Ascending aorta (tissue), 2 donors: ENCODE results near the gene VSIG2. TPM values are rescaled to one million over a fixed set of nuclear protein-coding genes. Genes with fewer than 3 reads are reported as not detected.
"Not testable (repeated sequence)": the region's sequence is repeated elsewhere in the genome, so short reads cannot be mapped to it uniquely, and the experiment has no call there.

Experiments
- DNase-seq, 2 donors: peaks; one replicate each; pipeline ENCODE4 v3.0.0-alpha.2; 2019; ENCODE audit warnings: low spot score in 2 of 2
- H3K27ac ChIP-seq, 2 donors: fragments of 200-600 bp; sonication (generic); one replicate each; pipeline ENCODE4 v1.5.1; 2016 to 2017; ENCODE audit warnings: mild to moderate bottlenecking in 1 of 2
- H3K27me3 ChIP-seq: fragments of 200-600 bp; sonication (generic); one replicate; pipeline ENCODE4 v1.5.1; 2017
- H3K36me3 ChIP-seq, 2 donors: fragments of 200-600 bp; sonication (generic); one replicate each; pipeline ENCODE4 v1.5.1; 2016
- H3K4me1 ChIP-seq, 2 donors: fragments of 200-600 bp; sonication (generic); one replicate each; pipeline ENCODE4 v1.5.1; 2016 to 2017; ENCODE audit warnings: mild to moderate bottlenecking in 1 of 2
- H3K4me3 ChIP-seq, 2 donors: fragments of 200-600 bp; sonication (generic); one replicate each; pipeline ENCODE4 v1.5.1; 2016 to 2017; ENCODE audit warnings: mild to moderate bottlenecking in 1 of 2
- H3K9me3 ChIP-seq, 2 donors: fragments of 200-600 bp; sonication (generic); one replicate each; pipeline ENCODE4 v1.5.1; 2016
- intact Hi-C: fragments of 100-400 bp; cut with DNase I; formaldehyde crosslinking; loops from one replicate; pipeline ENCODE4 v1.15.1; 2023
- total RNA-seq: library from RNA; depleted of rRNA; stranded (reverse); fragments of >200 nt; gene quantifications from one replicate; pipeline ENCODE4 v1.1.0, GENCODE V29; 2016
- TF ChIP-seq, protein P1 (sequence below), 3 experiments: fragments of 200-600 bp in 2 of 3; fragments of 450-650 bp in 1 of 3; sonication (generic) in 2 of 3; IDR thresholded peaks; one replicate each; pipeline ENCODE4 v1.5.1; 2016 to 2019; ENCODE audit warnings: antibody characterized with exemption in 3 of 3, mild to moderate bottlenecking in 1 of 3, moderate library complexity in 1 of 3

Gene VSIG2
- total RNA-seq, 1 donor from 2014 or later, result not detected

DNA sequence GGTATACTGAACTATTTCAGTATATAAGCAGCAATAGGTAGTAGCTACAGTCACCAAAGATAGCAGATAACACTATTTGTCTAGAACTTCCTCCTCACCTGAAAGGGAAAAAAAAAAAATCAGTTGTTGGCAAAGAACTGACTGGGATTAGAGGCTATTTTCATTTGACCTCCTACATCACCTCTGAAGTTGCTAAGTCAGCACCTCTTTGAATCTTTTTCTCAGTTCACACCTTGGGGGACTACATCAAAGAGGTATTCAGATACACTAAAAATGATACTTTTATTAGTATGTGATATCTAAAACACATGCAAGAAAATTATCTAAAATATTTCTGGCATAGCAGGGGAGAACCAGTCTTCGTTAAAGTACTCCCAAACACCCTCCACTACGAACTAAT is 32.0 kb upstream of the VSIG2 start:
- no peaks in the 10 kb centered on the region for H3K9me3 ChIP-seq
- no peaks in the 10 kb centered on the region for H3K27me3 ChIP-seq
- no peak overlapping the region for H3K27ac ChIP-seq
- H3K4me3 ChIP-seq, result no peak overlapping the region
- H3K36me3 ChIP-seq, result no peaks in the 10 kb centered on the region
- TF ChIP-seq, protein P1, sequence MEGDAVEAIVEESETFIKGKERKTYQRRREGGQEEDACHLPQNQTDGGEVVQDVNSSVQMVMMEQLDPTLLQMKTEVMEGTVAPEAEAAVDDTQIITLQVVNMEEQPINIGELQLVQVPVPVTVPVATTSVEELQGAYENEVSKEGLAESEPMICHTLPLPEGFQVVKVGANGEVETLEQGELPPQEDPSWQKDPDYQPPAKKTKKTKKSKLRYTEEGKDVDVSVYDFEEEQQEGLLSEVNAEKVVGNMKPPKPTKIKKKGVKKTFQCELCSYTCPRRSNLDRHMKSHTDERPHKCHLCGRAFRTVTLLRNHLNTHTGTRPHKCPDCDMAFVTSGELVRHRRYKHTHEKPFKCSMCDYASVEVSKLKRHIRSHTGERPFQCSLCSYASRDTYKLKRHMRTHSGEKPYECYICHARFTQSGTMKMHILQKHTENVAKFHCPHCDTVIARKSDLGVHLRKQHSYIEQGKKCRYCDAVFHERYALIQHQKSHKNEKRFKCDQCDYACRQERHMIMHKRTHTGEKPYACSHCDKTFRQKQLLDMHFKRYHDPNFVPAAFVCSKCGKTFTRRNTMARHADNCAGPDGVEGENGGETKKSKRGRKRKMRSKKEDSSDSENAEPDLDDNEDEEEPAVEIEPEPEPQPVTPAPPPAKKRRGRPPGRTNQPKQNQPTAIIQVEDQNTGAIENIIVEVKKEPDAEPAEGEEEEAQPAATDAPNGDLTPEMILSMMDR (IDR thresholded peaks at IDR 0.05), result no peak
- H3K4me1 ChIP-seq, result no peaks in the 10 kb centered on the region
- no peak for DNase-seq
- intact Hi-C loops, result no loop called here

DNA sequence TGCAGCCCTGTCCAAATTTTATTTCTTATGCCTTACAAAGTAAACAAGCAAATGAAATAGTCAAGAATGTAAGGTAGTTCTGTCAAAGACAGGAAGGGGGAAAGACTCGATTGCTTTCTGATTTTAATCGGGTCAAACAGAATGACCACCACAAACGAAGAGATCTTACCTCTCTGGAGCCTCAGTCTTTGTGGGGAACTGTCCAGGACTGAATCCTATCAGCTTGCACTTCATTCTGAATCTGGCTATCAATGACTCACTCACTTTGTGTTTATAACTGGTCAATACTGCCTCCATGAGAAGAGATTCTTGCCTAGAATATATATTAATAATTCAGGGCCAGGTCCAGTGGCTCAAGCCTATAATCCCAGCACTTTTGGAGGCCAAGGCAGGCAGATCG is 30.9 kb upstream of the VSIG2 start:
- DNase-seq, result no peak
- intact Hi-C loops, result no loop called here
- H3K36me3 ChIP-seq, result no peaks in the 10 kb centered on the region
- H3K4me1 ChIP-seq, result no peaks in the 10 kb centered on the region
- no peaks in the 10 kb centered on the region for H3K9me3 ChIP-seq
- TF ChIP-seq, protein P1 (IDR thresholded peaks at IDR 0.05), result no peak
- no peaks in the 10 kb centered on the region for H3K27me3 ChIP-seq
- H3K27ac ChIP-seq, result no peak overlapping the region
- H3K4me3 ChIP-seq, result no peak overlapping the region

DNA sequence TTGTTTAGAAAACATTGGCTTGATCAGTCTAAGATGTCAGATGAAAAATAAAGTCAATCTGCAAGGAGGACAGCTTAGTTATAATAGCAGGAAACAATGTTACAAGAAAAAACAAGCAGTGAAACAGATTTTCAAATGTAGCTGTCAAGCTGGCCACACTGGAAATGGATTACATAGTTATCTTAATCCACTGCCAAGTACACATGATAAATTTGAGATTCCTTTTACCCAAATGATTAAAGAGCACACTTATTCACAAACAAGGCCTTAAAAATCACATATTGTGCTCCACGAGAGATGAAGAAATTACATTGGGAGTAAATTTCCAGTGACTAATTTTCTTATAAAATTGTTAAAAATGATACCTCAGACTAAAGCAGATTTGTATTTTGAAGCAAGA is 27.5 kb upstream of the VSIG2 start:
- Histone ChIP-seq H3K4me3 (no peak overlapping the region), H3K36me3 (no peaks in the 10 kb centered on the region), H3K27ac (peak overlapping the region in 1 of 2 donors; percentile 19), H3K27me3 (no peaks in the 10 kb centered on the region), H3K4me1 (peaks cover 0 to 3% of the 10 kb centered on the region in 2 donors), H3K9me3 (no peaks in the 10 kb centered on the region)
- DNase-seq, result no peak
- intact Hi-C loops, result no loop called here
- TF ChIP-seq, protein P1 (IDR thresholded peaks at IDR 0.05), result no peak

DNA sequence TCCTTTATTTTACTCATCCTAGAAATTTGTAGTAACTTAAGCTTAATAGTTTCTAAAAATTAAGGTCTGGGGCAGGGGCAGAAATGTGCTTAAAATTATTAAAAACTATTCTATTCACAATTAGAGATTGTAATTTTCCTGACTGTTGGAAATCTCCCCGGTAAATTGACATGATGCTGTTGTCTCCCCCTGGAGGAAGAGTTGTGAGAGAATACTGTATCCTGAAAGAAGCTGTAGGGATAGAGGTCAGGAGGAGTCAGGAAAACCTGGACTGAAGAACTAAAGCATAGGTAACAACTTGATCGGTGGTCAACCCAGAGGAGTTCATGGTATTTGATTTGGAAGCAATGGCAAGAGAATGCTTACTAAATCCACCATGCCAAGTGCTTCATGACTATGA is 26.2 kb upstream of the VSIG2 start:
- intact Hi-C loops, result no loop called here
- H3K9me3 ChIP-seq, result no peaks in the 10 kb centered on the region
- TF ChIP-seq, protein P1 (IDR thresholded peaks at IDR 0.05), result peak in 1 of 3 experiments; percentile 9
- H3K4me3 ChIP-seq, result no peak overlapping the region
- H3K4me1 ChIP-seq, result peaks cover 0 to 3% of the 10 kb centered on the region in 2 donors
- H3K27me3 ChIP-seq, result no peaks in the 10 kb centered on the region
- no peak for DNase-seq
- H3K36me3 ChIP-seq, result peaks cover 0 to 4% of the 10 kb centered on the region in 2 donors
- peak overlapping the region in 1 of 2 donors; percentile 74 for H3K27ac ChIP-seq

DNA sequence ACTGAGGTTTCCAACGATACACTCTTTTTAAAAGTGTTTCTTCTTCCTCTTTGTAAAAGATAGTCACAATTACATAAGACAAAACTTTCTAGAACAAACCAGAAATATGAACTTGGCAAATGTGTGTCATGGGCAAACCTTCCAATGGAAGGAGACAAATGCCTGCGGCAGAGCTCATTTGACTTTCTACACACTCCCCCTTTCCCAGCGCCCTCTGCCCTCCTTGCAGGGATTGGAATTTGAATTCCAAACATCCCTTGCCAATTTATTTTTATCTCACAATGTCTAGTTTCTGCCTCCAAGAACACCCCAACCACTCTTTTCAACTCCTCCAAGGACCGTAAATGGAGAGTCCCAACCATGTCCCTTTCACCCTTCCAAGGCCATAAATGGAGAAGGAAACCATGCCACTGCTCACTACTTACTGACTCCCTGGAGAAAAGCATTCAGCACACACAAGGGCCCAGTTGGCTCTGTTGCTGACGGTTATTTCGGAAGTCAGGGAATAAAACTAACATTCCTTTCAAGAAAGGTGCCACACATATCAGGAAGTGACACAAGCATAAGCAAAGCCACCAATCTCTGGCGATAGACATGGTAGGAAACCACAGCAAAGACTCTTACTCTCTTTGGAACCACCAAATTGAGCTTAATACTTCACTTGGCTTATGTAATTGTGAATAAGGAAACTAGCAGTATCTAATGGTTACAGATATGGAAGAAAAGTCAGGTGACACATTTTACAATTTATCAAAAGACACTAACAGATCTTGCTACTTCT is 25.0 kb upstream of the VSIG2 start:
- intact Hi-C loops, result no loop called here
- peaks cover 3 to 7% of the 10 kb centered on the region in 2 donors for H3K36me3 ChIP-seq
- DNase-seq, result peak in 1 of 2 donors; percentile 77
- H3K9me3 ChIP-seq, result no peaks in the 10 kb centered on the region
- peak overlapping the region; percentile 41 to 74 for H3K27ac ChIP-seq
- no peaks in the 10 kb centered on the region for H3K27me3 ChIP-seq
- peaks cover 0 to 3% of the 10 kb centered on the region in 2 donors for H3K4me1 ChIP-seq
- no peak overlapping the region for H3K4me3 ChIP-seq
- TF ChIP-seq, protein P1 (IDR thresholded peaks at IDR 0.05), result no peak

DNA sequence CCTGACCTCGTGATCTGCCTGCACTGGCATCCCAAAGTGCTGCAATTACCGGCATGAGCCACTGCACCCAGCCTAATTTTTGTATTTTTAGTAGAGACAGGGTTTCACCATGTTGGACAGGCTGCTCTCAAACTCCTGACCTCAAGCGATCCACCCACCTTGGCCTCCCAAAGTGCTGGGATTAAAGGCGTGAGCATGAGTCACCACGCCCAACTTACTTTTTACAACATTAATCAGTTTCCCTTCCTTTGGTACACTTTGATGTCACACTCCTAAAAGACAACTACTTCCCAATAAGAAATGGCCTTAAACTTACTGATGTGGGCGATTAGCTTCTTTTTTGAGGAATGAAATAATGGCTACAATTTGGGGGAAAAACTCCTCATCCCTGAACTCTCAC is 18.9 kb upstream of the VSIG2 start:
- DNase-seq, H3K4me1 ChIP-seq, H3K9me3 ChIP-seq, H3K4me3 ChIP-seq, H3K27ac ChIP-seq, intact Hi-C loops, H3K27me3 ChIP-seq: not testable (repeated sequence)
- peaks cover 29 to 44% of the 10 kb centered on the region in 2 donors for H3K36me3 ChIP-seq
